ENCODE results near the gene NTHL1.
"Not testable (repeated sequence)": the region's sequence is repeated elsewhere in the genome, so short reads cannot be mapped to it uniquely, and the experiment has no call there.

NTHL1 gene

DNA sequence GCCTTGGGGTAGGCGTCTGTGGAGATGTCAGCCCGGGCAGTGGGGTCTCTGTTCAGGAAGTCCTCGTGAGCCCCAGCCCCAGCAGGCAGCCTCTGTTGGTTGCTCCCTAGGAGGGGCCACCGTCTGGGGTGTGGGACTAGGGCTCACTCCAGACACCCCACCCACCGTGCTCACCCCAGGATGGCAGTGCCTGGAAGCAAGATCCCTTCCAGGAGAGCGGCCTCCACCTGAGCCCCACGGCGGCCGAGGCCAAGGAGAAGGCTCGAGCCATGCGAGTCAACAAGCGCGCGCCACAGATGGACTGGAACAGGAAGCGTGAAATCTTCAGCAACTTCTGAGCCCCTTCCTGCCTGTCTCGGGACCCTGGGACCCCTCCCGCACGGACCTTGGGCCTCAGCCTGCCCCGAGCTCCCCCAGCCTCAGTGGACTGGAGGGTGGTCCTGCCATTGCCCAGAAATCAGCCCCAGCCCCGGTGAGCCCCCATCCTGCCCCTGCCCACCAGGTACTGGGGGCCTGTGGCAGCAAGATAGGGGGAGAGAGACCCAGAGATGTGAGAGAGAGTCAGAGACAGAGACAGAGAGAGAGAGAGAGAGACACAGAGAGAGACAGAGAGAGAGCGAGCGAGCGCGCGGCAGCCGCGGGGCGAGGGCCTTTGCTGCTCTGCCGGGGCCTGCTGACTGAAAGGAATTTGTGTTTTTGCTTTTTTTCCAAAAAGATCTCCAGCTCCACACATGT, 9.8 kb downstream of the NTHL1 start:
- Histone ChIP-seq H3K36me3 (replicated peaks) (peaks cover 6% of the 10 kb centered on the region), H3K9me3 (no peaks in the 10 kb centered on the region), H3K4me1 (no peaks in the 10 kb centered on the region), H3K27me3 (ENCODE audit: low read depth) (no peaks in the 10 kb centered on the region), H3K4me3 (no peak overlapping the region)
- DNase-seq (ENCODE audit: low spot score in 2 of 2), result no peak
- in situ Hi-C loops (cut with MboI; ENCODE audit: low sequenced_read_pairs), result no loop called here

DNA sequence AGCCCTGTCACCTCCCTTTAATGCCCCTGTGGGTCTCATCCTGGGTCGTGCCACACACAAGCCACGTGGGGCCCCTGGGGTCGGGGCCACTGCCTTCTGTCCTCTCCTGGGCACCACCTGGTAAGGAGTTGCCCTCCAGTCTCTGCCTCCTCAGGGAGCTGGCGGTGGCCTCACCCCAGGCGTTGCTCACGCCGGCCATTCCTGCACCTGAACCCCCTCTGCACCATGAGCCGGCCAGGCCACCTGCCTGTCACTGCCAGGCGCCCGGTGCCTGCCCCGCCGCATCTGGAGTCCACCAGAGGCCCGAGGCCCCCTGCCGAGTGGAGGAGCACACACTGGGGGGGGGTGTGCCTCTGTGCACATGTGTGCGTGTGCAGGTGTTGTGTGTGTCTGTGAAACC, 10.5 kb downstream of the NTHL1 start:
- H3K4me1 ChIP-seq, result no peaks in the 10 kb centered on the region
- H3K27me3 ChIP-seq (ENCODE audit: low read depth), result no peaks in the 10 kb centered on the region
- H3K4me3 ChIP-seq, result no peak overlapping the region
- no peaks in the 10 kb centered on the region for H3K9me3 ChIP-seq
- DNase-seq (ENCODE audit: low spot score in 2 of 2), result no peak
- peaks cover 6% of the 10 kb centered on the region for H3K36me3 ChIP-seq (replicated peaks)
- in situ Hi-C loops (cut with MboI; ENCODE audit: low sequenced_read_pairs), result no loop called here

DNA sequence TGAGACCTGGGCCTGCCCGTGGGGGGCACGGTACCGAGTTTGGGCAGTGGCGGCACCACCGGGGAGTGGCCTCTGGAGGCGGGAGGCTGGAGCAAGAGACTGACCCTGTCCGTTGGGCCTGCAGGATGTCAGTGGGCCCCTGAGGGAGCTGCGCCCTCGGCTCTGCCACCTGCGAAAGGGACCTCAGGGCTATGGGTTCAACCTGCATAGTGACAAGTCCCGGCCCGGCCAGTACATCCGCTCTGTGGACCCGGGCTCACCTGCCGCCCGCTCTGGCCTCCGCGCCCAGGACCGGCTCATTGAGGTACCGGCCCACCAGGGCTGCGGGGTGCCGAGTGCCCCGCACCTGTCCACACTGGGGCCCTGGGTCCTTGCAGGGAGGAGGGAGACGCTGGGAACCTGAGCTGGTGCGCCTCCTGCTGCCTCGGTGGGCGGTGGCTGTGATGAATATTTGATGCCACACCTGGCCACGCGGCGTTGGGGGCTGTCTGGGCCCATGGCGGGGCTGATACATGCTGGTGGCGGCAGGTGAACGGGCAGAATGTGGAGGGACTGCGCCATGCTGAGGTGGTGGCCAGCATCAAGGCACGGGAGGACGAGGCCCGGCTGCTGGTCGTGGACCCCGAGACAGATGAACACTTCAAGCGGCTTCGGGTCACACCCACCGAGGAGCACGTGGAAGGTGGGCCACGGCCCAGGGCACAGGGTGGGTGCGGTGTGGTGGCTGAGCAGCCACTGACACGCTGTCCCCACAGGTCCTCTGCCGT, 11.3 kb downstream of the NTHL1 start:
- Histone ChIP-seq H3K36me3 (replicated peaks) (peaks cover 6% of the 10 kb centered on the region), H3K4me1 (no peaks in the 10 kb centered on the region), H3K4me3 (no peak overlapping the region), H3K9me3 (no peaks in the 10 kb centered on the region), H3K27me3 (ENCODE audit: low read depth) (no peaks in the 10 kb centered on the region)
- in situ Hi-C loops (cut with MboI; ENCODE audit: low sequenced_read_pairs), result no loop called here
- no peak for DNase-seq (ENCODE audit: low spot score in 2 of 2)

DNA sequence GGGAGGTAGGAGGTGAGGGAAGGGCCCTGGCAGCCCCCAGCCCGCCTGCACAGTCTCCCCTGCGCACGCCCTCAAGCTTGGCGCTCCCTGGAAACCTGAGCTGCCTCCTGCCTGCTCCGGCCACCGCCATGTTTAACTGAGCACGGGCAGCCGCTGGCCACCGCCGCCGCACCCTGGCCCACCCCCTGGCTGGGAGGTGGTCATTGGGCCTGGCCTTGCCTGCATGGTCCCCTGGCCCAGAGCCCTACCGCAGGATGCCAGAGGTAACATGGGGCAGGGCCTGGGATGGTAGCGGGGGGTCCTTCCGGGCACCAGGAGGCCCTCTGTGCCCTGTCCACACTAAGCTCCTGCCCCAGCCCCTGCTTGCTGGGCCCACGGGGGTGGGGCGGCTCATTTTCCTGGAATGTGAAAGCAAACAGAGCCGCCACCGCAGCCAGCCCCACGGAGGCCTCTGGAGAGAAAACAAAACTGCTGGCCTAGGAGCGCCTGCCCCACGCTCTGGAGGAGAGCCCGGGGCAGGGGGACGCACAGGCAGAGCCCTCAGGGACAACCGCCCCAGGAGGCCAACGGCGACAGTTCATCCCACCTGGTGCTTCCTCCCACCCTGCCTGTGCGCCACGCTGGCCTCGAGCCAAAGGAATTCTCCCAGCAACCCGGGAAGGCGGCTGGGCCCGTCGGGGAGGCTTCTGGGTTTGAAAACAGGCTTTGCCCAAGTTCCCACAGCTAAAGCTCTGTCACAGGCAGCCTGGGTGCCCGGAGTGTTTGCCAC, 12.0 kb downstream of the NTHL1 start:
- H3K36me3 ChIP-seq (replicated peaks), result peaks cover 6% of the 10 kb centered on the region
- H3K27me3 ChIP-seq (ENCODE audit: low read depth), result no peaks in the 10 kb centered on the region
- H3K4me1 ChIP-seq, result no peaks in the 10 kb centered on the region
- H3K4me3 ChIP-seq, result no peak overlapping the region
- in situ Hi-C loops (cut with MboI; ENCODE audit: low sequenced_read_pairs), result no loop called here
- no peaks in the 10 kb centered on the region for H3K9me3 ChIP-seq
- DNase-seq (ENCODE audit: low spot score in 2 of 2), result no peak

DNA sequence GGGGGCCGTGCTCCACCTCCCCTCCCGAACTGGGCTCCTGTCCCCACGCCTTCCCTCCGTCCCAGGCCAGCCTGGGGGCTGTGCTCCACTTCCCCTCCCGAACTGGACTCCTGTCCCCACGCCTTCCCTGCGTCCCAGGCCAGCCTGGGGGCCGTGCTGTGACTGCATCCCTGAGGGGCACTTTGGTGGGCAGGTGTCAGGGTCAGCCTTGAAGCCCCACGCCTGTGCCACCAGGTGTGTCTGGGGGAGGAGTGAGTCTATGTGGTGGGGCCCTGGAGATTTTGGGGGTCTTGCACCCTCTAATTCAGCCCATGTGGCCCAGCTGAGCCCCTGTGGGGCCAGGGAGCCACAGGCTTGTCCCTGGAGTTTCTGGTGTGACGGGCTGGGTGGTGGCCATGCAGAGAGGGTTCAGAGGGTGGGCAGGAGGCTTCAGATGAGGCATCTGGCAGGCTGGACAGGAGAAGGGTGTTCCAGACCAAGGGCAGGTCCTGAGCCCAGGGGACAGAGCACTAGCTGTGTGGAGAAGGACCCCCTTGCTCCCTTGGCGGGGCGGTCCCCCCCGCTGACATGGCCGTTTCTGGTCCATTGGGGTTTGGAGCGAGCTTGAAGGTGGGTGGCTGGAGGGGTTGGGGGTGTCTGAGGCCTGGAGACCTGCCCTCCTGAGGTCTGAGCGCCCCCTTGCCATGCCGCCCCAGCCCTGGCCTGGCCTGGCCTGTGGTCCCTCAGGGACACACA, 12.8 kb downstream of the NTHL1 start:
- no peaks in the 10 kb centered on the region for H3K27me3 ChIP-seq (ENCODE audit: low read depth)
- no peaks in the 10 kb centered on the region for H3K4me1 ChIP-seq
- DNase-seq (ENCODE audit: low spot score in 2 of 2), result no peak
- in situ Hi-C loops (cut with MboI; ENCODE audit: low sequenced_read_pairs), result no loop called here
- H3K9me3 ChIP-seq, result no peaks in the 10 kb centered on the region
- no peak overlapping the region for H3K4me3 ChIP-seq
- peaks cover 7% of the 10 kb centered on the region; the same call in 1 of the 2 replicates for H3K36me3 ChIP-seq (replicated peaks)

DNA sequence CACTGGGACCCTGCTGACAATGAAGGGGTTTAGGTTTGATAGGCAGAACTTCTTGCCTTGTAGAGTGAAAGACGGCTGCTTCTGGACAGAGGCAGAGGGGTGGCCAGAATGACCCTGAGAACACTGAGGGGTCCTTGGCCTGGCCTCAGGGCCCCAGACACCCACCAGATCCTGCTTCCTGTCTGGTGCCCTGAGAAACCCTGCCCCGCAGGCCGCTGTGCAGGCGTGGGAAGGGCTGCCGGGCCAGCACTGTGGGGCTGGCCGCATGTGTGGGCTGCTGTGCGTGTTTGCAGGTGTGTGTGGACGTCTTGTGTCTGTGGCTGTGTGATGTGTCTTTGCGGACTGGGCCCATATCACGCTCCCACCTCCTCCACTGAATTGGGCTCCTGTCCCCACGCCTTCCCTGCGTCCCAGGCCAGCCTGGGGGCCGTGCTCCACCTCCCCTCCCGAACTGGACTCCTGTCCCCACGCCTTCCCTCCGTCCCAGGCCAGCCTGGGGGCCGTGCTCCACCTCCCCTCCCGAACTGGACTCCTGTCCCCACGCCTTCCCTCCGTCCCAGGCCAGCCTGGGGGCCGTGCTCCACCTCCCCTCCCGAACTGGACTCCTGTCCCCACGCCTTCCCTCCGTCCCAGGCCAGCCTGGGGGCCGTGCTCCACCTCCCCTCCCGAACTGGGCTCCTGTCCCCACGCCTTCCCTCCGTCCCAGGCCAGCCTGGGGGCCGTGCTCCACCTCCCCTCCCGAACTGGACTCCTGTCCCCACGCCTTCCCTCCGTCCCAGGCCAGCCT, 13.5 kb downstream of the NTHL1 start:
- DNase-seq (ENCODE audit: low spot score in 2 of 2); H3K4me1 ChIP-seq; H3K9me3 ChIP-seq; H3K36me3 ChIP-seq (replicated peaks); H3K4me3 ChIP-seq; in situ Hi-C loops (cut with MboI; ENCODE audit: low sequenced_read_pairs); H3K27me3 ChIP-seq (ENCODE audit: low read depth): not testable (repeated sequence)

DNA sequence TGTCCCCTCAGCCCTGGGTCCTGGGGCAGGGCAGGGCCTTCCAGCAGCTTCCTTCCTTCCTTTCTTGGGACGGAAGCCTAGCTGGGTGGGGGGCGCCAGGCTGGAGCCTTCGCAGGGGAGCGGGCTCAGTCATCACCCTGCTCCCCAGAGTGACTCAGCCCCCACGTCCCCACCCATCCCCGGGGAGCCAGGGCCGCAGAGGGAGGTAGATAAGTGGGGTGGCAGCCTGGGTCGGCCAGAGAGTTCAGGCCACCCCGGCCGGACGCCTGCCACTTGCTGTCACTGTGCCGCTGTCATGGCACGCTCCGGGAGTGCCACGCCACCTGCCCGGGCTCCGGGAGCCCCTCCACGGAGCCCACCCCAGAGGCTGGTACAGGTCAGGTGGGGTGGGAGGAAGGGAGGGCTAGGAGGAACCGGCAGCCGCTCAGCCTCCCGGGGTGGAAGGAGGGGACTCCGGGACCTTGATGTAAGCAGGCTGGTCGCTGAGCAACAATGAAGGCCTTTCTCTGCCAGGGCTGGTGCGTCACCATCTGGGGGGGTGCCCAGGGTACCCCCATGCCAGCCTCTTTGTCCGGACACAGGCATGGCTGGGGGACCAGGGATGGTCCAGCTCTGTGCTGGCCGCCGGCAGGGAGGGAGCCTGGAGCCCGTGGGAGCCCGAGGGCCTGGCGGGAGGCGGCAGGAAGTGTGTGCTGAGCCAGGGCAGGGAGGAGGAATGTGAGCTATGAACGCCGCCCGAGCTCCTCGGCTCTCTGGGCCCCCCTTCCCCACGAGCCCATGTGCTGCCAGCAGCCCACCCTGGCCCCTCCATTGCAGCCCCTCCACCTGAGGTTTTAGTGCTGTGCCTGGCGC, 14.4 kb downstream of the NTHL1 start:
- Histone ChIP-seq H3K27me3 (ENCODE audit: low read depth) (no peaks in the 10 kb centered on the region), H3K4me3 (no peak overlapping the region), H3K36me3 (replicated peaks) (0 out of 2 replicates have a peak, but pooled peaks cover 10% of the 10 kb centered on the region), H3K9me3 (no peaks in the 10 kb centered on the region), H3K4me1 (no peaks in the 10 kb centered on the region)
- in situ Hi-C loops (cut with MboI; ENCODE audit: low sequenced_read_pairs), result no loop called here
- no peak for DNase-seq (ENCODE audit: low spot score in 2 of 2)

DNA sequence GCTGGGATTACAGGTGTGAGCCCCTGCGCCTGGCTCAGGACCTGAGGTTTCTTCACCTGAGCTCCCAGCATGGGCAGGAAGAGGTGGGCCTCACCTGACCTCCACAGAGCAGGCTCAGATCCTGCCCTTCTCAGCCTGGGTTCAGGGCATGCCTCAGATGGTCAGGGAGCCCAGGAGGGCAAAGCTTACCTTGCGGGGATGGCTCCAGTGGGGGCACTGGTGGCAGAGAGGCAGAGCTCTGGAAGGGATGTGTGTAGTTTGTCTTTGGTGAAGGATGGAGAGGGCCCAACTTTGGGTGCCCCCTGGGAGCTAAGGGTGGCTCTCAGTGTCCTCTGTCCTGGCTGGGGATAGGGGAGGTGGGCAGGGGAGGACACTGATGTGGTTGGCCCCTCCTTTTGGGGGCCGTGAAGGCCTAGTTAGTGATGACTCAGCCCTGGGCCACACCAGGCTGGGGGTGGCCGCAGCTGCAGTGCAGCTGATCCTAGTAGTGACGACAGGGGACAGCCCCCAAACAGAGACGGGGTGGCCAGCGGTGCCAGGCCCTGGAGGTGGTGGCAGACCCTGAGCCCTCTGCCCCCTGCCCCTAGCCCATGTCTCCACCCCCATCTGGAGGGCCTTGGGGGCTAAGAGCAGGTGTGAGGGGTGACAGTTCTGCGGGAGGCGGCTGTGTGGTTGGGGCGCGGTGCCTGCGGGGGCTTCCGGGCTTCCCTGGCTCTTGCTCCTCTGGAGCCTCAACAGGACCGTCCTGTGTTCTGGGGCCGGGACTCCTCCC, 15.2 kb downstream of the NTHL1 start:
- peaks cover 3% of the 10 kb centered on the region; the same call in 1 of the 2 replicates for H3K4me1 ChIP-seq
- 0 out of 2 replicates have a peak, but pooled peaks cover 10% of the 10 kb centered on the region for H3K36me3 ChIP-seq (replicated peaks)
- H3K9me3 ChIP-seq, result no peaks in the 10 kb centered on the region
- H3K4me3 ChIP-seq, result no peak overlapping the region
- H3K27me3 ChIP-seq (ENCODE audit: low read depth), result no peaks in the 10 kb centered on the region
- DNase-seq (ENCODE audit: low spot score in 2 of 2), result no peak
- in situ Hi-C loops (cut with MboI; ENCODE audit: low sequenced_read_pairs), result no loop called here

DNA sequence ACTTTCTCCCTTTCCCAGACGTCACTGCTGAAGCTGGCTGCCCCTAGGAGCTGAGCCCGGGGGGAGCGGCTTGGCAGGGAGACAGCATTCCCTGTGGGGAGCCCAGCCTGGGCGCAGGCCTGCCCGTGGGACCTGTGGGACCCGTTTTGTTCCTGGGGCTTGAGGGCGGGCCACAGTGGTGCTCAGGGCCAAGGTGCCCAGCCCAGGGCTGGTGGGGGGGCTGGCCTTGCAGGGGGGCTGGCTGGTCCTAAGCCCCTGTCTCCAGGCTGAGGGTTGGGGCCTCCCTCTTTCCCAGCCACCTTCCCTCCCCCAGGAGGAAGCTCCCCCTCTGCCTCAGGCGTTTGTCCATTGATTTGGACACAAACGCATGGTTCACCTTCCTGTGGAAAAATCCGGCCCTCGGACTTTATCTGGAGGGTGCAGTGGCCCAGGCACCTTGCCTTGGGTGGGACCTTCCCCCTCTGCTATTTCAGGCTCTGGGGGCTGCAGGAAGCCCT, 16.5 kb downstream of the NTHL1 start:
- H3K4me3 ChIP-seq, result no peak overlapping the region
- H3K27me3 ChIP-seq (ENCODE audit: low read depth), result no peaks in the 10 kb centered on the region
- no peaks in the 10 kb centered on the region for H3K9me3 ChIP-seq
- no peak for DNase-seq (ENCODE audit: low spot score in 2 of 2)
- H3K4me1 ChIP-seq, result peaks cover 3% of the 10 kb centered on the region; the same call in 1 of the 2 replicates
- in situ Hi-C loops (cut with MboI; ENCODE audit: low sequenced_read_pairs), result no loop called here
- 0 out of 2 replicates have a peak, but pooled peaks cover 8% of the 10 kb centered on the region for H3K36me3 ChIP-seq (replicated peaks)

DNA sequence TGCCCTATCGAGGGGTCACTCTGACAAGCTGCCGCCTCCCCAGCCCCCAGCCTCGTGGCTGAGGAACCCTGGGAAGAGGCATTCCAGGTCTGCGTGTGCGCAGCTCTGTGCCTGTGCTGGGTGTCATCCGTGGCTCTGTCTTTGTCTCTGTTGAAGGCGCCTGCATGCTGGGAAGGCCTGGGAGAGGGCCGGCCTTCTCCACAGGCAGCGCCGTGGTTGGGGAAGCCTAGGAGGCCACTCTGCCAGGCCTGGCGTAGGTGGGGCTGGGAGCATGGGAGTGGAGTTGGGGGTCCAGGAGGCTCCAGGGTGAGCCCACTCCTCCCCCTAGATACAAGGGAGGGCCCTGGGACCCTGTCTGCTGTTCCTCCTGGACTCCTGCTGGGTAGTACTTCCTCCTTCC, 17.6 kb downstream of the NTHL1 start:
- in situ Hi-C loops (cut with MboI; ENCODE audit: low sequenced_read_pairs), result no loop called here
- DNase-seq (ENCODE audit: low spot score in 2 of 2), result no peak
- H3K36me3 ChIP-seq (replicated peaks), result 0 out of 2 replicates have a peak, but pooled peaks cover 4% of the 10 kb centered on the region
- H3K9me3 ChIP-seq, result no peaks in the 10 kb centered on the region
- H3K27me3 ChIP-seq (ENCODE audit: low read depth), result no peaks in the 10 kb centered on the region
- H3K4me3 ChIP-seq, result no peak overlapping the region
- H3K4me1 ChIP-seq, result peaks cover 3% of the 10 kb centered on the region; the same call in 1 of the 2 replicates

DNA sequence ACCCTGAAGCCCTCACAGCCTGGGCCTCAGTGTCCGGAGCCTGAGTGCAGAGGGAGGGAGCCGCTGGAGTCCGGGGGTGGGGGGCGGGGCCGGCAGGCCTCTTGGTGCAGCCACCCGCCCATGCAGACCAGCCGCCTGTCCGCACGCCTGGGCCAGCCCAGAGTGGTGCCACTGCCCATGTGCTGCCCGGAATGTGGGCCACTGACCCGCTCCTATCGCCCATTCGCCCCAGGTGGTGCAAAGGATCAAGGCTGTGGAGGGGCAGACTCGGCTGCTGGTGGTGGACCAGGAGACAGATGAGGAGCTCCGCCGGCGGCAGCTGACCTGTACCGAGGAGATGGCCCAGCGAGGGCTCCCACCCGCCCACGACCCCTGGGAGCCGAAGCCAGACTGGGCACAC, 18.3 kb downstream of the NTHL1 start:
- Histone ChIP-seq H3K27me3 (ENCODE audit: low read depth) (no peaks in the 10 kb centered on the region), H3K4me1 (peaks cover 3% of the 10 kb centered on the region; the same call in 1 of the 2 replicates), H3K4me3 (no peak overlapping the region), H3K36me3 (replicated peaks) (0 out of 2 replicates have a peak, but pooled peaks cover 4% of the 10 kb centered on the region), H3K9me3 (no peaks in the 10 kb centered on the region)
- in situ Hi-C loops (cut with MboI; ENCODE audit: low sequenced_read_pairs), result no loop called here
- DNase-seq (ENCODE audit: low spot score in 2 of 2), result no peak

Measured in HAP-1 (cell line).